Measurements from ENCODE around the gene EPB41L5.
"Not testable (repeated sequence)": the region's sequence is repeated elsewhere in the genome, so short reads cannot be mapped to it uniquely, and the experiment has no call there.

The EPB41L5 gene

DNA sequence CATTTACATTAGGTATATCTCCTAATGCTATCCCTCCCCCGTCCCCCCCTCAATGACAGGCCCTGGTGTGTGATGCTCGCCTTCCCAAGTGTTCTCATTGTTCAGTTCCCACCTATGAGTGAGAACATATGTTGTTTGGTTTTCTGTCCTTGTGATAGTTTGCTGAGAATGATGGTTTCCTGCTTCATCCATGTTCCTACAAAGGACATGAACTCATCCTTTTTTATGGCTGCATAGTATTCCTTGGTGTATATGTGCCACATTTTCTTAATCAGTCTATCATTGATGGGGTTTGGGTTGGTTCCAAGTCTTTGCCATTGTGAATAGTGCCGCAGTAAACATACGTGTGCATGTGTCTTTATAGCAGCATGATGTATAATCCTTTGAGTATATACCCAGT, 32.9 kb downstream of the EPB41L5 start:
- H3K4me3 Mint-ChIP-seq; H3K27ac Mint-ChIP-seq; H3K27me3 Mint-ChIP-seq (ENCODE audit: low read depth); H3K4me1 Mint-ChIP-seq (ENCODE audit: low read depth); H3K36me3 Mint-ChIP-seq (ENCODE audit: low read depth): not testable (repeated sequence)
- H3K9me3 Mint-ChIP-seq, result peaks cover 41% of the 10 kb centered on the region

GRCh38 chr2:120046252-120046651, 33.4 kb downstream of the EPB41L5 start:
- H3K9me3 Mint-ChIP-seq, result peaks cover 42% of the 10 kb centered on the region
- not testable (repeated sequence) for H3K27me3 Mint-ChIP-seq (ENCODE audit: low read depth); H3K36me3 Mint-ChIP-seq (ENCODE audit: low read depth); H3K4me1 Mint-ChIP-seq (ENCODE audit: low read depth); H3K27ac Mint-ChIP-seq; H3K4me3 Mint-ChIP-seq

DNA sequence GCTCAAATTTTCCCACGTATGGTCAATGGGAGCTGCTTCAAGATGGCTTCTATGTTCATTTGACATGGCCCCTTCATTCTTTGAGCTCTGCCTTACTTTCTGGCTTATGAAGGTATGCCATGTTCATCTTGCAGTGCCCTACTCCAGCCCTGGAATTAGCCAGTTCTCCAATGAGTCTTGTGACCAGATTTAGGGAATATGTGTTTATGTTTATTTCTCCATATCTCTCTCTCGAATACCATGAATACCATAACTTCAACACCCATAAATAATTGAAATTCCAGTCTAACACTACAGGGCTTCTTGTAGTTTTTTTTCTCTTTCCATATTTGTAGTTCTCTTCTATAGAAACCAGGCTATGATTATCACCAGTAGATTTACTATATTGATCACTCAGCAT, 39.7 kb downstream of the EPB41L5 start:
- Mint-ChIP-seq H3K4me1 (ENCODE audit: low read depth) (no peaks in the 10 kb centered on the region), H3K27ac (no peak overlapping the region), H3K4me3 (no peak overlapping the region), H3K27me3 (ENCODE audit: low read depth) (no peaks in the 10 kb centered on the region), H3K36me3 (ENCODE audit: low read depth) (no peaks in the 10 kb centered on the region), H3K9me3 (peaks cover 37% of the 10 kb centered on the region)

DNA sequence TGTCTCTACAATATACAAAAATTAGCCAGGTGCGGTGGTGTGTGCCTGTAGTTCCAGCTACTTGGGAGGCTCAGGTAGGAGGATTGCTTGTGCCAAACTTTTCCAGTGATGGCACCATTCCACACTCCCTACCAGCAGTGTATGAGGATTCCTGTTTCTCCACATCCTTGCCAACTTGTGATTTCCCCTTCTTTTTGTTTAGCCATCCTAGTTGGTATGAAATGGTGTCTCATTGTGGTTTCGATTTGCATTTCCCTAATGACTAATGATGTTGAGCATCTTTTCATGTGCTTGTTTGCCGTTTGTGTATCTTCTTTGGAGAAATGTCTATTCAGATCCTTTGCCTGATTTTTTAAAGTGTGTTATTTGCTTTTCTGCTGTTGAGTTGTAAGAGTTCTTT, 41.0 kb downstream of the EPB41L5 start:
- Mint-ChIP-seq H3K27ac (no peak overlapping the region), H3K36me3 (ENCODE audit: low read depth) (no peaks in the 10 kb centered on the region), H3K9me3 (peaks cover 25% of the 10 kb centered on the region), H3K27me3 (ENCODE audit: low read depth) (no peaks in the 10 kb centered on the region), H3K4me1 (ENCODE audit: low read depth) (no peaks in the 10 kb centered on the region), H3K4me3 (no peak overlapping the region)

GRCh38 chr2:120059483-120059882, 46.6 kb downstream of the EPB41L5 start:
- no peak overlapping the region for H3K27ac Mint-ChIP-seq
- no peaks in the 10 kb centered on the region for H3K27me3 Mint-ChIP-seq (ENCODE audit: low read depth)
- H3K36me3 Mint-ChIP-seq (ENCODE audit: low read depth), result no peaks in the 10 kb centered on the region
- no peak overlapping the region for H3K4me3 Mint-ChIP-seq
- no peaks in the 10 kb centered on the region for H3K4me1 Mint-ChIP-seq (ENCODE audit: low read depth)
- no peaks in the 10 kb centered on the region for H3K9me3 Mint-ChIP-seq

- Mint-ChIP-seq H3K36me3 (ENCODE audit: low read depth) (no peaks in the 10 kb centered on the region), H3K4me1 (ENCODE audit: low read depth) (peaks cover 2% of the 10 kb centered on the region), H3K9me3 (no peaks in the 10 kb centered on the region), H3K4me3 (no peak overlapping the region), H3K27me3 (ENCODE audit: low read depth) (no peaks in the 10 kb centered on the region), H3K27ac (no peak overlapping the region)
These were observed 47.3 kb downstream of the EPB41L5 start for GRCh38 chr2:120060088-120060623.

GRCh38 chr2:120064664-120065063, 51.8 kb downstream of the EPB41L5 start:
- no peaks in the 10 kb centered on the region for H3K9me3 Mint-ChIP-seq
- peaks cover 2% of the 10 kb centered on the region for H3K4me1 Mint-ChIP-seq (ENCODE audit: low read depth)
- no peaks in the 10 kb centered on the region for H3K27me3 Mint-ChIP-seq (ENCODE audit: low read depth)
- no peaks in the 10 kb centered on the region for H3K36me3 Mint-ChIP-seq (ENCODE audit: low read depth)
- no peak overlapping the region for H3K27ac Mint-ChIP-seq
- no peak overlapping the region for H3K4me3 Mint-ChIP-seq

GRCh38 chr2:120066800-120067547, 54.1 kb downstream of the EPB41L5 start:
- H3K27me3 Mint-ChIP-seq (ENCODE audit: low read depth), result peaks cover 4% of the 10 kb centered on the region
- H3K4me1 Mint-ChIP-seq (ENCODE audit: low read depth), result peaks cover 2% of the 10 kb centered on the region
- no peaks in the 10 kb centered on the region for H3K36me3 Mint-ChIP-seq (ENCODE audit: low read depth)
- no peak overlapping the region for H3K4me3 Mint-ChIP-seq
- no peak overlapping the region for H3K27ac Mint-ChIP-seq
- H3K9me3 Mint-ChIP-seq, result no peaks in the 10 kb centered on the region

DNA sequence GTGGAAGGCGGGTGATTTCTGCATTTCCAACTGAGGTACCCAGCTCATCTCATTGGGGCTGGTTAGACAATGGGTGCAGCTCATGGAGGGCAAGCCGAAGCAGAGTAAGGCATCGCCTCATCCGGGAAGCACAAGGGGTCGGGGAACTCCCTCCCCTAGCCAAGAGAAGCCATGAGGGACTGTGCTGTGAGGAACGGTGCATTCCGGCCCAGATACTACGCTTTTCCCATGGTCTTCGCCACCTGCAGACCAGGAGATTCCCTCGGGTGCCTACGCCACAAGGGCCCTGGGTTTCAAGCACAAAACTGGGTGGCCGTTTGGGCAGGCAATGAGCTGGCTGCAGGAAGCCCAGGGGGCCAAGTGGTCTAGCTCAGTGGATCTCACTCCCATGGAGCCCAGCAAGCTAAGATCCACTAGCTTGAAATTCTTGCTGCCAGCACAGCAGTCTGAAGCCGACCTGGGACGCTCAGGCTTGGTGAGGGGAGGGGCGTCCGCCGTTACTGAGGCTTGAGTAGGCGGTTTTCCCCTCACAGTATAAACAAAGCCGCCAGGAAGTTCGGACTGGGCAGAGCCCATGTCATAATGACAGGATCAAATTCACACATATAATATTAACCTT, 55.3 kb downstream of the EPB41L5 start:
- H3K36me3 Mint-ChIP-seq (ENCODE audit: low read depth); H3K27me3 Mint-ChIP-seq (ENCODE audit: low read depth); H3K27ac Mint-ChIP-seq; H3K9me3 Mint-ChIP-seq; H3K4me3 Mint-ChIP-seq; H3K4me1 Mint-ChIP-seq (ENCODE audit: low read depth): not testable (repeated sequence)

DNA sequence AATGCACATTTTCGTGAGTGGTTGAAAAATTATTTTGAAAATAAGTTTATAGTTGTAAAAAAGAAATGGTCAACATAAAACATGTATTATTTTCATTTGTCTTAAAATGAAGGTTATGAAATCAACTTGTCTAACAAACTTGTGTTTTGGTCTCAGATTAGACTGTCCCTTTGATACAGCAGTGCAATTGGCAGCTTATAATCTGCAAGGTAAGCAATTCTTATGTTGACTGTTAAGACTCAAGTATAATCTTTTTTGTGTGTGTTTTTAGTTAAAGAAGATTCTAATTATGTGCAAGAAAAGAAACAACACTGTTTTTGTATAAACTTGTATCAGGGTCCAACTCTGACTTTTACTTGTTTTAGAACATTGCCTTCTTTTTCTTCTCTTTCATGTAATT, 62.7 kb downstream of the EPB41L5 start:
- no peak overlapping the region for H3K4me3 Mint-ChIP-seq
- peaks cover 4% of the 10 kb centered on the region for H3K27me3 Mint-ChIP-seq (ENCODE audit: low read depth)
- no peaks in the 10 kb centered on the region for H3K4me1 Mint-ChIP-seq (ENCODE audit: low read depth)
- no peaks in the 10 kb centered on the region for H3K36me3 Mint-ChIP-seq (ENCODE audit: low read depth)
- H3K27ac Mint-ChIP-seq, result no peak overlapping the region
- H3K9me3 Mint-ChIP-seq, result peaks cover 4% of the 10 kb centered on the region

- Mint-ChIP-seq H3K27me3 (ENCODE audit: low read depth) (no peaks in the 10 kb centered on the region), H3K36me3 (ENCODE audit: low read depth) (no peaks in the 10 kb centered on the region), H3K4me3 (no peak overlapping the region), H3K27ac (no peak overlapping the region), H3K9me3 (peaks cover 4% of the 10 kb centered on the region), H3K4me1 (ENCODE audit: low read depth) (no peaks in the 10 kb centered on the region)
These were observed 65.0 kb downstream of the EPB41L5 start for GRCh38 chr2:120077896-120078295.

DNA sequence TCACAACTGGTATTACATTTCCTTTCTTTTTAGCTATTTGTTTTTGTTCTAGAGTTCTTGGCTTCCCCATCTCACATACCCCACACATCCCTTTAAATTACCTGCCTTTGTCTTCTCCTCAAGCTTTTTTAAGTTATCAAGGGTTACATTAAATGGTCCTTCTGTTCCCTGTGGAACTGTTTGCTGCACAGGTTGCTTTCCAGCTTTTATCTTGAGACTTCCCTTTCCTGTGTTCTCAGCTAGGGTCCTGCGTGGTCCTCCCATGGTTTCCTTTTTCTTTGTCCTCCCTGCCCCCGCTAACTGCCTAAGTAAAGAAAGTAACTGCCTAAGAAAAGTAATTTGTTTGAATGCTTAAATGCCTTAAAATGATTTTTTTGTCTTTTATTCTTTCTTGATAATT, 66.8 kb downstream of the EPB41L5 start:
- no peak overlapping the region for H3K4me3 Mint-ChIP-seq
- H3K9me3 Mint-ChIP-seq, result peaks cover 4% of the 10 kb centered on the region
- no peaks in the 10 kb centered on the region for H3K4me1 Mint-ChIP-seq (ENCODE audit: low read depth)
- H3K36me3 Mint-ChIP-seq (ENCODE audit: low read depth), result no peaks in the 10 kb centered on the region
- H3K27me3 Mint-ChIP-seq (ENCODE audit: low read depth), result no peaks in the 10 kb centered on the region
- no peak overlapping the region for H3K27ac Mint-ChIP-seq

GRCh38 chr2:120091436-120091835, 78.6 kb downstream of the EPB41L5 start:
- H3K27ac Mint-ChIP-seq, result no peak overlapping the region
- H3K27me3 Mint-ChIP-seq (ENCODE audit: low read depth), result no peaks in the 10 kb centered on the region
- no peak overlapping the region for H3K4me3 Mint-ChIP-seq
- no peaks in the 10 kb centered on the region for H3K9me3 Mint-ChIP-seq
- H3K4me1 Mint-ChIP-seq (ENCODE audit: low read depth), result no peaks in the 10 kb centered on the region
- H3K36me3 Mint-ChIP-seq (ENCODE audit: low read depth), result no peaks in the 10 kb centered on the region

DNA sequence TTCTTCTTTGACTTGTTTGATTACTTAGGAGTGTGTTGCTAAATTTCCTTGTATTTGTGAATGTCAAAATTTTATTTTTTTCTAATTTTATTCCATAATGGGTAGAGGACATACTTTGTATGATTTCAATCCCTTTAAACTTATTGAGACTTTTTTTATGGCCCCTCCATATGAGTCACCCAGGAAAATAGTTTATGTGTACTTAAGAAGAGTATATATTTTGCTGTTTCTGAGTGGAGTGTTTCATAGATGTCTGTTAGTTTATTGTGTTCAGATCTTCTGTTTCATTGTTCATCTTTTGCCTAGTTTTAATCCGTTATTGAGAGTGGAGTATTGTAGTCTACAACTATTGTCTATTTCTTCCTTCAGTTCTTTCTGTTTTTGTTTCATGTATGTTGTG, 81.9 kb downstream of the EPB41L5 start:
- Mint-ChIP-seq H3K27ac (no peak overlapping the region), H3K27me3 (ENCODE audit: low read depth) (no peaks in the 10 kb centered on the region), H3K4me3 (no peak overlapping the region), H3K36me3 (ENCODE audit: low read depth) (no peaks in the 10 kb centered on the region), H3K9me3 (no peaks in the 10 kb centered on the region), H3K4me1 (ENCODE audit: low read depth) (no peaks in the 10 kb centered on the region)

DNA sequence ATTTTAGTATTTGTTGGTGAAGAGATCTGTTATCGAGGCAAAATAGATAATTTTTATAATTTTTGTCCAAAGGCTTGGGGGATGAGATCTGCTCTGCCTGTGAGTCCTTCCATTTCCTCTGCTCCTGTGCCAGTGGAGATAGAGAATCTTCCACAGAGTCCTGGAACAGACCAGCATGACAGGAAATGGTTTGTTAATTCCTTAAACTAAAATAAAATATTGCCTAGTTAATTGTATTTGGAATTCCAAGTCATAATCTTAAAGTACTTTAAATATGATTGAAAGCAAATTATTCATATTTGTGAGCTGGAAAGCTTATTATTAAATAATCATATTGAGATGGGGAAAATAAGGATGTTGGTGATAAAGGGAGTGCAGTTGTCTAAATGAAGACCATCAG, 87.8 kb downstream of the EPB41L5 start:
- Mint-ChIP-seq H3K36me3 (ENCODE audit: low read depth) (no peaks in the 10 kb centered on the region), H3K4me1 (ENCODE audit: low read depth) (no peaks in the 10 kb centered on the region), H3K27me3 (ENCODE audit: low read depth) (peaks cover 5% of the 10 kb centered on the region), H3K9me3 (no peaks in the 10 kb centered on the region), H3K4me3 (no peak overlapping the region), H3K27ac (no peak overlapping the region)
